UCSD-AML1 (cell line): ENCODE data around the gene TMED6.
"Not testable (repeated sequence)": the region's sequence is repeated elsewhere in the genome, so short reads cannot be mapped to it uniquely, and the experiment has no call there.

ENCODE experiments used
- DNase-seq: peaks from one replicate; lab custom pipeline; 2025; ENCODE audit not compliant: unreplicated experiment; lab: John Stamatoyannopoulos, UW

The TMED6 gene

GRCh38 chr16:69306031-69306430 is 45.6 kb downstream of the TMED6 start:
- DNase-seq = no peak

GRCh38 chr16:69302301-69302700 is 49.3 kb downstream of the TMED6 start:
- DNase-seq = no peak

GRCh38 chr16:69301861-69302260 is 49.7 kb downstream of the TMED6 start:
- no peak for DNase-seq

- no peak for DNase-seq
Measured at GRCh38 chr16:69301187-69301586, 50.4 kb downstream of the TMED6 start.

- no peak for DNase-seq
Measured at GRCh38 chr16:69298261-69298660, 53.3 kb downstream of the TMED6 start.

- DNase-seq = not testable (repeated sequence)
Measured at GRCh38 chr16:69296771-69297170, 54.8 kb downstream of the TMED6 start.

GRCh38 chr16:69294051-69294450 is 57.5 kb downstream of the TMED6 start:
- no peak for DNase-seq

- DNase-seq = no peak
Measured at GRCh38 chr16:69293401-69293800, 58.2 kb downstream of the TMED6 start.
